GM06990 (cell line): Measurements from ENCODE around the gene THSD4.

Source experiments
- DNase-seq: peaks from one replicate; pipeline ENCODE4 v3.0.0-alpha.2; 2011; ENCODE audit not compliant: insufficient read length; ENCODE audit errors: extremely low read depth
- H3K27me3 ChIP-seq: replicated peaks from 2 replicates; pipeline ENCODE4 v1.6.0; 2011; ENCODE audit warnings: low read length; ENCODE audit not compliant: control insufficient read depth, insufficient read depth
- H3K36me3 ChIP-seq: 2 replicates; pipeline ENCODE4 v1.5.1; 2011; ENCODE audit warnings: low read length; ENCODE audit not compliant: control insufficient read depth, insufficient read depth
- H3K4me3 ChIP-seq: replicated peaks from 2 replicates; pipeline ENCODE4 v1.5.1; 2011; ENCODE audit warnings: low read depth, mild to moderate bottlenecking, control low read depth, low read length
- TF ChIP-seq, protein P1 (sequence below): IDR thresholded peaks from 2 replicates; pipeline ENCODE4 v1.5.1; 2011; ENCODE audit warnings: low read length, control low read depth, mild to moderate bottlenecking, inconsistent platforms; ENCODE audit not compliant: insufficient read depth, poor library complexity, severe bottlenecking

The THSD4 gene

DNA sequence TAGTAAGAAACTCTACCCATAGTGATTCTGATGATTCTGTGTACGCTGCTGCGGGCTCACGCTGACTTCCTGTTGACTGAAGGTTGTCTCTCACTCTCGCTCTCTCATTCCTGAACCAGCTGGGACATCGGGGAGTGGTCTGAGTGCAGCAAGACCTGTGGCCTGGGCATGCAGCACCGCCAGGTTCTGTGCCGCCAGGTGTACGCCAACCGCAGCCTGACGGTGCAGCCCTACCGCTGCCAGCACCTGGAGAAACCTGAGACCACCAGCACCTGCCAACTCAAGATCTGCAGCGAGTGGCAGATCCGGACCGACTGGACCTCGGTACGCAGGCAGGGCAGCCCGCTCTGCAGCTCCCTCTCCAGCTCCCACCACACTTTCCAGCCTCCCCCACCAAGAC, 631.4 kb downstream of the THSD4 start:
- H3K4me3 ChIP-seq = no peak overlapping the region
- H3K27me3 ChIP-seq = no peaks in the 10 kb centered on the region
- H3K36me3 ChIP-seq = no peaks in the 10 kb centered on the region
- DNase-seq = no peak
- TF ChIP-seq, protein P1, sequence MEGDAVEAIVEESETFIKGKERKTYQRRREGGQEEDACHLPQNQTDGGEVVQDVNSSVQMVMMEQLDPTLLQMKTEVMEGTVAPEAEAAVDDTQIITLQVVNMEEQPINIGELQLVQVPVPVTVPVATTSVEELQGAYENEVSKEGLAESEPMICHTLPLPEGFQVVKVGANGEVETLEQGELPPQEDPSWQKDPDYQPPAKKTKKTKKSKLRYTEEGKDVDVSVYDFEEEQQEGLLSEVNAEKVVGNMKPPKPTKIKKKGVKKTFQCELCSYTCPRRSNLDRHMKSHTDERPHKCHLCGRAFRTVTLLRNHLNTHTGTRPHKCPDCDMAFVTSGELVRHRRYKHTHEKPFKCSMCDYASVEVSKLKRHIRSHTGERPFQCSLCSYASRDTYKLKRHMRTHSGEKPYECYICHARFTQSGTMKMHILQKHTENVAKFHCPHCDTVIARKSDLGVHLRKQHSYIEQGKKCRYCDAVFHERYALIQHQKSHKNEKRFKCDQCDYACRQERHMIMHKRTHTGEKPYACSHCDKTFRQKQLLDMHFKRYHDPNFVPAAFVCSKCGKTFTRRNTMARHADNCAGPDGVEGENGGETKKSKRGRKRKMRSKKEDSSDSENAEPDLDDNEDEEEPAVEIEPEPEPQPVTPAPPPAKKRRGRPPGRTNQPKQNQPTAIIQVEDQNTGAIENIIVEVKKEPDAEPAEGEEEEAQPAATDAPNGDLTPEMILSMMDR = no peak

DNA sequence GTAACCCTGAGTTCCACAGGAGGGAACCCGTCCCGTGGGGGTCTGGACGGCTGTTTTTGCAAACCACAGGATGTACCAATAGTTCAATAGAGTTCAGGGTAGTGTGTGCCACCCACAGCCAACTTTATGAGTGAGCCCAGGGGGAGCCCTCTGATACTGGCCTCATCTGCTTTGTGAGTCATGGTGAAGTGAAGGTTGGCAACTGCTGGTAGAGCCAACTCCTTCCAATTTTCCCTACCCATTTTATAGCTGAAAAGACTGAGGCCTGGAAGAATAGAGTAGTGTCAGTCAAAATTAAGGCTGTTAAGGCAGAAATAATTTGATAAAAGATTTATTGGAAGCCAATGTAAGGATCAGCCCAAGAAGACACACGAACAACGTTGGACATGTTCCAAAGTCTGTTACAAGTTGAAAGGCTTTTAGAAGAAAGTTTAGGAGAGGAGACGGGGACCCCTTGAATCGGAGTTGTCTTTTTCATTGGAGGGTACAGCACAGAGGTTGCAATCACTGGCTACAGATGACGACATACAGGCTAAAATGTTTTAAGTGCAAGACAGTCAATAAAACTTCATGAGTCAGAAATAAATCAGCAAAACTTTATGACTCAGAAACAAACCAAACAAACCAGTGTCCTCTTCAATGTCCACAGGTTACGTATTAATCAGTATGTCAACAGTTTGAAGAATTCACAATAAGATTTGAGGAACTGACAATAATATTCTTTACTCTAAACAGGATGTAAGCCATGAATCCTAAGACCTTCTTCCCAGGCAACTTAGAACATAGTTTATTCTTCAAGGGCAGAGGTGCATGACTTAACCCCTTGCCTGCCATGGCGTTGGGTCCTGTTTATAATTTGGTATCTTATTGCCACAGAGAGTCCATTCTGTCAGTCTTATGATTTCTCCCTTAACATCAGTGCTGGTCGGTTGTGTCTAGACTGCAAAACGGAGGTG, 632.1 kb downstream of the THSD4 start:
- TF ChIP-seq, protein P1 = no peak
- no peak overlapping the region for H3K4me3 ChIP-seq
- H3K36me3 ChIP-seq = no peaks in the 10 kb centered on the region
- no peaks in the 10 kb centered on the region for H3K27me3 ChIP-seq
- DNase-seq = no peak

DNA sequence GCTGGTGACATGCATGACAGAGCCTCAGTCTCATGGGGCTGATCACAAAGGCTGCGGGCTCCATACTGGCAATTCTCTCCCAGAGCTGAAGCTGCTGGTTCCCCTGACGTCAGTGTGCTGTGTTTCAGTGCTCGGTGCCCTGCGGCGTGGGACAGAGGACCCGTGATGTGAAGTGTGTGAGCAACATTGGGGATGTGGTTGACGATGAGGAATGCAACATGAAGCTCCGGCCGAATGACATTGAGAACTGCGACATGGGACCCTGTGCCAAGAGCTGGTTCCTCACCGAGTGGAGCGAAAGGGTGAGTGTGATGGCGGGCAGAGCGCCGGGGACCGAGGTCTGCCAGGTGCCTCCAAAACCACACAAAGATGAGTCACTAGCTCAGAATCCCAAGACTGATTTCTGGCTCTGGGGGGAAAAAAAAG, 633.0 kb downstream of the THSD4 start:
- Histone ChIP-seq H3K4me3 (no peak overlapping the region), H3K36me3 (no peaks in the 10 kb centered on the region), H3K27me3 (no peaks in the 10 kb centered on the region)
- TF ChIP-seq, protein P1 = no peak
- DNase-seq = no peak

DNA sequence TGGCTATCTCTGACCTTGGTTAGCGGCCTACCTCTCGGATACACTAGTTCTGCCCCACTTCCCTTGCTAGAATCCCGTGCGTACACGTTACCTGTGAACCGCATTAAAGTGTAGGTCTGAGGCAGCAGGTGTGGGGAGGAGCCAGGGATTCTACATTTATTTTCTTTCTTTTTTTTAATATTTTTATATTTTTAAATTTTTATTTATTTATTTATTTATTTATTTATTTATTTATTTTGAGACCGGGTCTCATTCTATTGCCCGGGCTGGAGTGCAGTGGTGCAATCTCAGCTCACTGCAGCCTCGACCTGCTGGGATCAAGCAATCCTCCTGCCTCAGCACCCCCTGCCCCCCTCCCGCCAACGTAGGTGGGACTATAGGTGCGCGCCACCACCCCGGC, 634.2 kb downstream of the THSD4 start:
- TF ChIP-seq, protein P1 = no peak
- no peak for DNase-seq
- H3K4me3 ChIP-seq = no peak overlapping the region
- H3K27me3 ChIP-seq = no peaks in the 10 kb centered on the region
- H3K36me3 ChIP-seq = no peaks in the 10 kb centered on the region

DNA sequence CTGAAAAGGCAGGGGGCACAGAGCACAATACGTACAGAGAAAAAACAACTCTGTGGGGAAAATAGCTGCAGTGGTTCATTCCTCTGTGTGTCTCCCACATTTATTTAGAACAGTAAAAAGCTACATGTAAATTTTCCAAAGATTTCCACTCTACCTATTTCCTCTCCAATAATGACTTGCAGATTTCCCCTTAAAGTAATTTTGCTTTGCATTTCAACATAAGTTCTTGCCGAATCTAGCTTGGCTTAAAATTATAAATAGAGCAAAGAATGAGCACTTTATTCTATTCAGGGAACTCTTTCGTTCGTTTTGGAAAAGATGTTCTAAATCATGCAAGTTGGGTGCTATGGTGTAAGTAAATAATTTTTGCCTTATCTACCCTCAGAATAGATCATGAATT, 636.9 kb downstream of the THSD4 start:
- no peaks in the 10 kb centered on the region for H3K36me3 ChIP-seq
- no peak overlapping the region for H3K4me3 ChIP-seq
- TF ChIP-seq, protein P1 = no peak
- no peak for DNase-seq
- no peaks in the 10 kb centered on the region for H3K27me3 ChIP-seq
